Stomach (tissue), 4 donors: ENCODE data around the gene PNMA8A.

Source experiments
- EP300 ChIP-seq: sonication (generic); formaldehyde crosslinking; IDR thresholded peaks from one replicate; pipeline ENCODE4 v1.6.1; 2017; ENCODE audit warnings: antibody characterized with exemption
- POLR2A ChIP-seq, 4 donors: fragments of 450-650 bp; IDR thresholded peaks; one replicate each; pipeline ENCODE4 v1.6.1; 2016; ENCODE audit warnings: antibody characterized with exemption in 4 of 4, control low read depth in 2 of 4, mild to moderate bottlenecking in 1 of 4, moderate library complexity in 1 of 4
- POLR2AphosphoS5 ChIP-seq, 3 donors: sonication (generic); formaldehyde crosslinking; IDR thresholded peaks; one replicate each; pipeline ENCODE4 v1.6.1; 2016; ENCODE audit warnings: antibody characterized with exemption in 3 of 3
- TF ChIP-seq, protein P1 (sequence below), 7 experiments: fragments of 450-650 bp in 4 of 7; fragments of 200-600 bp in 3 of 7; sonication (generic) in 3 of 7; IDR thresholded peaks; one replicate each; pipeline ENCODE4 v1.5.1; 2016 to 2019; ENCODE audit warnings: antibody characterized with exemption in 7 of 7, control low read depth in 2 of 7, mild to moderate bottlenecking in 1 of 7

DNA sequence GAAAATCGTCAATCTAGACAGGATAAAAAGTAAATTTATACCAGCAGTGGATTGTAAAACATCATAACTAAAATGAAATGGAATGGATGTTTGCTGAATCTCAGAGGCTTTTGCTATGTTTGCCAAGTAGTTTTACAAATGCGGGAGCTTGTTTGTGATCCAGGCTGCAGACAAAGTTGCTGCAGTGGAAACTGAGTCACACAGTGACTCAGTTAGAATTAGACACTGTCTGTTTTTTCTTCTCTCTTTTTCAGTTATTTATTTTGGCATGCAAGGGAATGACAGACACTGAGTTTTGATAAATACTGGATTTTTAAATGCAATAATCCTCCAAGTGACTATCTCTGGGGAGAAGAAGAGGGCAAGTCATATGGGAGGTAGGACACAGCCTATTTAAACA, 4.6 kb upstream of the PNMA8A start:
- TF ChIP-seq, protein P1, sequence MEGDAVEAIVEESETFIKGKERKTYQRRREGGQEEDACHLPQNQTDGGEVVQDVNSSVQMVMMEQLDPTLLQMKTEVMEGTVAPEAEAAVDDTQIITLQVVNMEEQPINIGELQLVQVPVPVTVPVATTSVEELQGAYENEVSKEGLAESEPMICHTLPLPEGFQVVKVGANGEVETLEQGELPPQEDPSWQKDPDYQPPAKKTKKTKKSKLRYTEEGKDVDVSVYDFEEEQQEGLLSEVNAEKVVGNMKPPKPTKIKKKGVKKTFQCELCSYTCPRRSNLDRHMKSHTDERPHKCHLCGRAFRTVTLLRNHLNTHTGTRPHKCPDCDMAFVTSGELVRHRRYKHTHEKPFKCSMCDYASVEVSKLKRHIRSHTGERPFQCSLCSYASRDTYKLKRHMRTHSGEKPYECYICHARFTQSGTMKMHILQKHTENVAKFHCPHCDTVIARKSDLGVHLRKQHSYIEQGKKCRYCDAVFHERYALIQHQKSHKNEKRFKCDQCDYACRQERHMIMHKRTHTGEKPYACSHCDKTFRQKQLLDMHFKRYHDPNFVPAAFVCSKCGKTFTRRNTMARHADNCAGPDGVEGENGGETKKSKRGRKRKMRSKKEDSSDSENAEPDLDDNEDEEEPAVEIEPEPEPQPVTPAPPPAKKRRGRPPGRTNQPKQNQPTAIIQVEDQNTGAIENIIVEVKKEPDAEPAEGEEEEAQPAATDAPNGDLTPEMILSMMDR (IDR thresholded peaks at IDR 0.05), result no peak
- TF ChIP-seq POLR2A (IDR thresholded peaks at IDR 0.05) (no peak), POLR2AphosphoS5 (IDR thresholded peaks at IDR 0.05) (no peak), EP300 (no peak)
